NT2/D1 (cell line): ENCODE results near the gene YBX1.
"Not testable (repeated sequence)": the region's sequence is repeated elsewhere in the genome, so short reads cannot be mapped to it uniquely, and the experiment has no call there.

Source experiments
- DNase-seq: peaks from one replicate; pipeline ENCODE4 v3.0.0-alpha.2; 2011; ENCODE audit warnings: low read depth, low spot score
- H3K27me3 ChIP-seq: 2 replicates; pipeline ENCODE4 v1.6.0; 2011; ENCODE audit warnings: mild to moderate bottlenecking; ENCODE audit not compliant: insufficient read length, insufficient read depth
- H3K36me3 ChIP-seq: 2 replicates; pipeline ENCODE4 v1.6.1; 2011; ENCODE audit warnings: mild to moderate bottlenecking, low read length, mixed read lengths; ENCODE audit not compliant: insufficient read depth, insufficient read length
- H3K4me1 ChIP-seq: 2 replicates; pipeline ENCODE4 v1.5.1; 2011; ENCODE audit not compliant: insufficient read depth, insufficient read length
- H3K4me3 ChIP-seq: 2 replicates; pipeline ENCODE4 v1.5.1; 2011; ENCODE audit warnings: low read depth; ENCODE audit not compliant: insufficient read length
- H3K9ac ChIP-seq: 2 replicates; pipeline ENCODE4 v1.6.0; 2011; ENCODE audit warnings: low read depth; ENCODE audit not compliant: insufficient read length
- H3K9me3 ChIP-seq: 2 replicates; pipeline ENCODE4 v1.5.1; 2011; ENCODE audit warnings: mild to moderate bottlenecking, low read length; ENCODE audit not compliant: insufficient read depth
- SUZ12 ChIP-seq: IDR thresholded peaks from 2 replicates; pipeline ENCODE4 v1.6.1; 2011; ENCODE audit not compliant: insufficient read length, insufficient read depth; ENCODE audit errors: extremely low read depth
- YY1 ChIP-seq: IDR thresholded peaks from 2 replicates; pipeline ENCODE4 v1.6.1; 2011; ENCODE audit not compliant: insufficient read length, insufficient read depth
- ZNF274 ChIP-seq: IDR thresholded peaks from 2 replicates; pipeline ENCODE4 v1.6.1; 2011; ENCODE audit warnings: mild to moderate bottlenecking, low read depth, low read length

Gene YBX1

DNA sequence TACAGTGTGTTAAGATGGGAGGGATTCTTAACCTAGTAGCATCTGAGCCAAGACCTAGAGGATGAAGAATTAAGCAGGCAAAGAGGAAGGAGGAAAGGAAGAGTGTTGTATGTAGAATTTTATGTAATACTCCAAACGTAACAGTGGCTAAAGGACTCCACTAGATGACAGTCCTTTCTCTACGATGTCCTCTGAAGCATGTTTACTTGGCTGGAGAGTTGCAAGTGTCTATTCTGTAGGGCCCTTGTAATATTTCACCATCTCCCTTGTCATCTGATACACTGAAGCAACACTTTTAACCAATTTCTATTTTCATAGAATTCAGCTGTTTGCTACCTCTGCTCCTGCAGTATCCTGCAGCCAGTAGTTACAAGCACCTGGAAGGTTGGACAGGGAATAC lies 2.2 kb upstream of the YBX1 start:
- no peaks in the 10 kb centered on the region for H3K4me1 ChIP-seq
- no peaks in the 10 kb centered on the region for H3K9me3 ChIP-seq
- H3K27me3 ChIP-seq: no peaks in the 10 kb centered on the region
- no peak overlapping the region for H3K9ac ChIP-seq
- no peak for DNase-seq
- H3K4me3 ChIP-seq: no peak overlapping the region
- H3K36me3 ChIP-seq: peaks cover 45% of the 10 kb centered on the region
- TF ChIP-seq ZNF274 (no peak), YY1 (no peak)

DNA sequence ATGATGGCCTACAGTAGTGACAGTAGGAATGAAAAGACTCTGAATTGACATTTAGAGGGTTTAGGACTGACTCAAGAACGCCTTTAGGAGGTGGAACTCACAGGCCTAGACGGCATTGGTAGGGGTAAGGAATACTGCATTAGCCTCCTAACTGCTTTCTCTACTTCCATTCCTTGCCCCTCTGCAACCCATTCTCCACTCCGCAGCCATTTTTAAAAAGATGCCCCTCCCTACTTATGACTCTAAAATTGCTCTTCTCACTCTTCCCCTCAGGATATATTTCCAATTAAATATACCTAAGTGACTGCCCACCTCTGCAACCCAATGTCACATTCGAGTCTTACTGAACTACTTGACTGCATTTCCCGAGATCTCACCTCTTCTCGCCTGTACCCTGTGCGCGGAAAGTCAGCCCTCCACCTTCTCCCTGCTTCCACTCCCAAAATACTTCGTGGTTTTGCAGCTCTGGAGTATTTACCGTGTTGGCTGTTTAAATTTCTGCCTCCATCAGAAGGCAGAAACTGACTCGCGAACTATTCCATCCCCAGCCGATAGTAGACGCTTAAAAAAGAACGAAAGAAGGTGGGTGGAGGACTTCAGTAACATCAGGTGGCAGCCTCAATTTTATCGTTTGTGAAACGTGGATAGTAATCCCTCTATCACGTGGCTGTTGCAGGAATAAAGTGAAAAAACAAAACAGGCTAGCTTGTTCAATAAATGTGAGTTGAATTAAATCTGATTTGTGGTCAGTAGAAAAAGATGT lies 1.1 kb upstream of the YBX1 start:
- TF ChIP-seq ZNF274: no peak
- TF ChIP-seq SUZ12: no peak
- TF ChIP-seq YY1: no peak
- DNase-seq: no peak
- Histone ChIP-seq H3K36me3 (peaks cover 45% of the 10 kb centered on the region), H3K9me3 (no peaks in the 10 kb centered on the region), H3K9ac (peak overlapping the region; percentile 96), H3K4me3 (peak overlapping the region; percentile 91), H3K4me1 (no peaks in the 10 kb centered on the region), H3K27me3 (no peaks in the 10 kb centered on the region)

DNA sequence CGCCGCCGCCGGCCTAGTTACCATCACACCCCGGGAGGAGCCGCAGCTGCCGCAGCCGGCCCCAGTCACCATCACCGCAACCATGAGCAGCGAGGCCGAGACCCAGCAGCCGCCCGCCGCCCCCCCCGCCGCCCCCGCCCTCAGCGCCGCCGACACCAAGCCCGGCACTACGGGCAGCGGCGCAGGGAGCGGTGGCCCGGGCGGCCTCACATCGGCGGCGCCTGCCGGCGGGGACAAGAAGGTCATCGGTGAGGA lies 193 bp downstream of the YBX1 start:
- peak overlapping the region; percentile 91 for H3K4me3 ChIP-seq
- peak overlapping the region; percentile 96 for H3K9ac ChIP-seq
- H3K4me1 ChIP-seq, H3K27me3 ChIP-seq, DNase-seq, H3K9me3 ChIP-seq: not testable (repeated sequence)
- peaks cover 46% of the 10 kb centered on the region for H3K36me3 ChIP-seq

DNA sequence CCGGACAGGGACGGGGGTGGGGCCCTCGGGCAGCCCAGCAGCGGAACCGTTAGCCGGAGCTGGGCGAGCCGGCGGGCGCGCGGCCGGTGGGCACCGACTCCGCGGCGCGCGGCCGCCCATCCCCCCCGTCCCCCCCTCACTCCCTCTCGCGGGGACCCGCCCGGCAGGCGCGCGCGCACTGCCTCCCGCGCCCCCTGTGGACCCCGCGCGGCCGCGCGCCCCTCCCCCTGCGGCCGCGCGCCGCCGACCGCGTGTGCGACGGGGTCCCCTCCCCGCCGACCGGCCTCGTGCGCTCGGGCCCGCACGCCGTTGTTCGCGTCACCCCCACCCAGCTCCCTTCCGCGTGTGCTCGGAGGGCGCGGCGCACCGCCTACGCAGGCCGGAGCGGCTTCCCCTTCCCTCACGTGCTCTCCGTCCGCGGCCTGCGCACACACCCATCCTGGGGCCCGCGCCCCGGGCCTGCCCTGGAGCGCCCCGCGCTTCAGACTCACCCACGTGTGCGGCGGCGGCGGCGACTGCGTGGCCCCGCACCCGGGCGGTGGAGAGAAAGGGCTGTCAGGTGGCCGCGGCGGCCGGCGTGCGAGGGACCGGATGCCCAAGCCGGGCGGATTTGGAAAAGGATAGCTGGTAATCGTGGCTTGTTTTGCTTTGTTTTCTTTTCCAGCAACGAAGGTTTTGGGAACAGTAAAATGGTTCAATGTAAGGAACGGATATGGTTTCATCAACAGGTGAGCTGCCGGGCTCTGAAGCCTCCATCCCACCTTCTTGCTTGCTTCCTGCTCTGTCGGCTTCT lies 717 bp downstream of the YBX1 start:
- no peak for DNase-seq
- H3K4me1 ChIP-seq: no peaks in the 10 kb centered on the region
- H3K36me3 ChIP-seq: peaks cover 50% of the 10 kb centered on the region
- TF ChIP-seq ZNF274: no peak
- TF ChIP-seq YY1: no peak
- no peak for TF ChIP-seq SUZ12
- H3K9me3 ChIP-seq: no peaks in the 10 kb centered on the region
- peak overlapping the region; percentile 85 for H3K9ac ChIP-seq
- H3K4me3 ChIP-seq: peak overlapping the region; percentile 82
- H3K27me3 ChIP-seq: no peaks in the 10 kb centered on the region

DNA sequence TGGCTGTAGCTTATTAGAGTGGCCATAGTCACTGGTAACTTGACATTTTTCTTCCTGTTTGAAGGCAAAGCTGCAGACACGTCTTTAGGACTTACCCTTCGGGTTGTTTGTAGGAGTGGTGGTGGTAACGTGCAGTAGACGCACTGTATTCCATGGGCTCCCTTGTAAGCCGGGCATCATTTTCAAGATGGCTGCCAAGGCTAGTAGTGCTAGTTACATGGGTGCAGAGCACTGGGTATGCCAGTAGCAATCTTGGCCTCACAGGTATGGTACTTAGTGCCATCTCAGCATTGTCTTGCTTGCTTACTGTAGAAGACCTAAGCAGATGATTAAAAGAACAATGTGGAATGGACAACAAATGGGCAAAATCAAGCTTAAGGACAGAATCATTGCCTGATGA lies 1.9 kb downstream of the YBX1 start:
- TF ChIP-seq ZNF274 (no peak), YY1 (peak; percentile 58)
- Histone ChIP-seq H3K9ac (peak overlapping the region; percentile 6), H3K4me3 (peak overlapping the region; percentile 82), H3K4me1 (no peaks in the 10 kb centered on the region), H3K9me3 (no peaks in the 10 kb centered on the region), H3K36me3 (peaks cover 62% of the 10 kb centered on the region), H3K27me3 (no peaks in the 10 kb centered on the region)
- DNase-seq: no peak

DNA sequence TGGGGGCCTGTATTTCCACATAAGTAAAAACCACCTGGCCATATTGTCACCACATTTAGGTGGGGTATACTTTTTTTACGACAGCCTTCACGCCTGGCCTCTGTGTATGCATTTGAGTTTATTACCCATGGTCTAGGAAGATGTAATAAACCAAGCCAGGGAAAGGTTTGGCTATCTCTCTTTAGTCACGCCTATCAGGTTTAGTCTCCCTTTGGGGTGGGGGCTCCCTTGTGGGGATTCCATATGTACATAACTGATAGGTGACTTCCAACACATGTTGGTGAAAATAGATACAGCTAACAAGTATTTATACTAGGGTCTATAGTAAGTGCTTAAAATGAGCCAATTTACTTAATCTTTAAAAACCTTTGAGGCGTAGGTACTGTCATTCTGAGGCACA lies 4.2 kb downstream of the YBX1 start:
- no peak overlapping the region for H3K4me3 ChIP-seq
- H3K27me3 ChIP-seq: no peaks in the 10 kb centered on the region
- no peak for DNase-seq
- H3K36me3 ChIP-seq: peaks cover 74% of the 10 kb centered on the region
- H3K4me1 ChIP-seq: no peaks in the 10 kb centered on the region
- no peak overlapping the region for H3K9ac ChIP-seq
- TF ChIP-seq ZNF274 (no peak), SUZ12 (no peak), YY1 (no peak)
- H3K9me3 ChIP-seq: no peaks in the 10 kb centered on the region

DNA sequence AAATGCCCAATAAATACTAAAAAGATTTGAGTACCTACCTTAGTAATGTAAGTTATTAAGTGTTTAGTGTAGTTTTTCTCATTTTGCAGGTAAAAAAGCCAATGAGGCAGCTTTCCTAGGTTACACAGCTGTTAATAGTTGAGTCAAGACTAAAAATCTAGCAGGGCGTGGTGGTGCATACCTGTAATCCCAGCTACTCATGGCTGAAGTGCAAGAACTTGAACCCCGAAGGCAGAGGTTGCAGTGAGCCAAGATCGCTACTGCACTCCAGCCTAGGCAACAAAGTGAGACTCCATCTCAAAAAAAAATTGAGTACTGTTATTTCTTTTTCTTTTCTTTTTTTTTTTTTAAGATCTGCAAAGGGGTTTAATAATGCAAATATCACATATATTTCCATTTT lies 7.7 kb downstream of the YBX1 start:
- no peak overlapping the region for H3K4me3 ChIP-seq
- H3K36me3 ChIP-seq: peaks cover 84% of the 10 kb centered on the region
- no peaks in the 10 kb centered on the region for H3K9me3 ChIP-seq
- TF ChIP-seq ZNF274 (no peak), SUZ12 (no peak), YY1 (no peak)
- DNase-seq: no peak
- no peak overlapping the region for H3K9ac ChIP-seq
- H3K27me3 ChIP-seq: no peaks in the 10 kb centered on the region
- no peaks in the 10 kb centered on the region for H3K4me1 ChIP-seq
